ENCODE measurements around the gene PRKCA. TPM values are rescaled to one million over a fixed set of nuclear protein-coding genes. Genes with fewer than 3 reads are reported as not detected.

The PRKCA gene
- total and polyA plus RNA-seq, 2 of the 13 experiments (the other 11 are each of a cell fraction or from before 2014, with no cell fraction given), result 18.5 to 21.5 TPM

- intact Hi-C loops (cut with micrococcal nuclease; ENCODE audit: unreplicated experiment), result no loop called here
- H3K79me2 ChIP-seq (ENCODE audit: insufficient read depth, low read length), result peaks cover 64% of the 10 kb centered on the region
Measured at GRCh38 chr17:66353937-66354401, 51.6 kb downstream of the PRKCA start.

DNA sequence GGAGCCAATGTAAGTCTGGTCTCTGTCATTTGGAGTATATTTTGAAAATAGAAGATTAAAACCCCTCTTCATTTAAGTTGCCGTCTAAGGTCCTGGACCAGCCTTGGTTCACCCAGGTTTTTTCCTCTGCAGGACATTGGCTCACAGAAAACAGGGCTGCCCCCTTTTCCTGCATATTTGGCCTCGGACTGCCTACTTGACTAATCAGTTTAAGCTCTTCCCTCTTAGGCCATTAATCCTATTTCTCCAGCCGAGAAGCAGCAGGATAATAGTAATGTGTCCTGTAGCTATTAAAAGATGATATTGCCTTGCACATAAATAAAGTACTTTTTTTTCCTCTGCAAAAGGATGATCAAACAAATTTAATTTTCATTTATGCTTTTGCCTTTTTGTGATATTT, 52.1 kb downstream of the PRKCA start:
- FAIRE-seq (no peak), DNase-seq (ENCODE audit: low spot score) (no peak), ATAC-seq (no peak)
- Histone ChIP-seq H3K27ac (ENCODE audit: extremely low read length, insufficient read depth, low read length) (no peak overlapping the region), H3K9ac (ENCODE audit: insufficient read depth, low read depth, low read length) (no peak overlapping the region), H3K27me3 (ENCODE audit: control insufficient read depth in 1 of 2, insufficient read depth in 2 of 2, low read length in 2 of 2) (no peaks in the 10 kb centered on the region), H3K79me2 (ENCODE audit: insufficient read depth, low read length) (peaks cover 64% of the 10 kb centered on the region), H3K4me1 (ENCODE audit: insufficient read depth, low read length) (peaks cover 40% of the 10 kb centered on the region), H3K4me3 (replicated peaks in 1 of 3; ENCODE audit: insufficient read depth in 1 of 3, low read depth in 2 of 3, low read length in 3 of 3) (no peak overlapping the region), H4K20me1 (ENCODE audit: insufficient read depth, low read length) (no peaks in the 10 kb centered on the region), H2AFZ (ENCODE audit: low read length) (no peak overlapping the region), H3K4me2 (ENCODE audit: low read depth, low read length) (no peak overlapping the region), H3K9me3 (ENCODE audit: low read length) (no peaks in the 10 kb centered on the region), H3K36me3 (replicated peaks in 1 of 2; ENCODE audit: control insufficient read depth in 1 of 2, insufficient read depth in 2 of 2, low read length in 2 of 2) (no peaks in the 10 kb centered on the region)
- no TSS peak for BruUV-seq (replicated peaks)
- ChIA-PET CTCF (ENCODE audit: low intra/inter-chr PET ratio, low total read pairs) (no interaction called here), POLR2A (interaction anchor here (1.2 kb wide), 1 partner anchor 13 kb away, joined by 3 read pairs; no protein-coding TSS in a partner anchor)
- intact Hi-C loops (cut with micrococcal nuclease; ENCODE audit: unreplicated experiment), result no loop called here
- 96% methylated on average over 3 of the region's 3 CpGs for WGBS (ENCODE audit: low lambda C conversion rate)
- in situ Hi-C loops (cut with HindIII; ENCODE audit: extremely low pct_ligation_motif_present, low pct_unique_long_range_greater_than_20kb), result no loop called here
- TF ChIP-seq PHF21A (CRISPR knock-in tag; IDR thresholded peaks at IDR 0.05), result no peak
- TF ChIP-seq NR2F2 (IDR thresholded peaks at IDR 0.05; ENCODE audit: borderline replicate concordance, low read depth), result no peak

More at GRCh38 chr17:66353937-66354401, 51.6 kb downstream of the PRKCA start:
- Histone ChIP-seq H3K9ac (ENCODE audit: insufficient read depth, low read depth, low read length) (no peak overlapping the region), H4K20me1 (ENCODE audit: insufficient read depth, low read length) (no peaks in the 10 kb centered on the region), H3K36me3 (replicated peaks in 1 of 2; ENCODE audit: control insufficient read depth in 1 of 2, insufficient read depth in 2 of 2, low read length in 2 of 2) (no peaks in the 10 kb centered on the region), H2AFZ (ENCODE audit: low read length) (no peak overlapping the region), H3K4me3 (replicated peaks in 1 of 3; ENCODE audit: insufficient read depth in 1 of 3, low read depth in 2 of 3, low read length in 3 of 3) (no peak overlapping the region), H3K9me3 (ENCODE audit: low read length) (no peaks in the 10 kb centered on the region), H3K4me2 (ENCODE audit: low read depth, low read length) (no peak overlapping the region), H3K27ac (ENCODE audit: extremely low read length, insufficient read depth, low read length) (no peak overlapping the region), H3K27me3 (ENCODE audit: control insufficient read depth in 1 of 2, insufficient read depth in 2 of 2, low read length in 2 of 2) (no peaks in the 10 kb centered on the region), H3K4me1 (ENCODE audit: insufficient read depth, low read length) (peaks cover 45% of the 10 kb centered on the region)
- no peak for ATAC-seq
- POLR2A ChIA-PET, result interaction anchor here (1.2 kb wide), 1 partner anchor 14 kb away, joined by 3 read pairs; no protein-coding TSS in a partner anchor
- no peak for DNase-seq (ENCODE audit: low spot score)
- no peak for TF ChIP-seq ZNF510 (CRISPR knock-in tag; IDR thresholded peaks at IDR 0.05; ENCODE audit: low read depth)
- TF ChIP-seq TSC22D2 (CRISPR knock-in tag; IDR thresholded peaks at IDR 0.05; ENCODE audit: borderline replicate concordance), result no peak
- TF ChIP-seq ZNF180 (CRISPR knock-in tag; IDR thresholded peaks at IDR 0.05; ENCODE audit: borderline replicate concordance, low read depth), result no peak
- FAIRE-seq, result no peak
- CTCF ChIA-PET (ENCODE audit: low intra/inter-chr PET ratio, low total read pairs), result interaction anchor here (0.6 kb wide), 1 partner anchor 14 kb away, joined by 3 read pairs; no protein-coding TSS in a partner anchor
- no TSS peak for BruUV-seq (replicated peaks)
- 94% methylated on average over 6 of the region's 6 CpGs for WGBS (ENCODE audit: low lambda C conversion rate)
- in situ Hi-C loops (cut with HindIII; ENCODE audit: extremely low pct_ligation_motif_present, low pct_unique_long_range_greater_than_20kb), result no loop called here

Data from HepG2 (cell line).